Fibroblast of skin of left biceps (primary cell): ENCODE results near the gene PAX7.
"Not testable (repeated sequence)": the region's sequence is repeated elsewhere in the genome, so short reads cannot be mapped to it uniquely, and the experiment has no call there.

ENCODE experiments used
- DNase-seq, 2 experiments: peaks; one replicate each; pipeline ENCODE4 v3.0.0-alpha.2; 2013; ENCODE audit warnings: low read depth in 2 of 2

Gene PAX7

GRCh38 chr1:18760156-18760555 is 129.5 kb downstream of the PAX7 start:
- no peak for DNase-seq

DNA sequence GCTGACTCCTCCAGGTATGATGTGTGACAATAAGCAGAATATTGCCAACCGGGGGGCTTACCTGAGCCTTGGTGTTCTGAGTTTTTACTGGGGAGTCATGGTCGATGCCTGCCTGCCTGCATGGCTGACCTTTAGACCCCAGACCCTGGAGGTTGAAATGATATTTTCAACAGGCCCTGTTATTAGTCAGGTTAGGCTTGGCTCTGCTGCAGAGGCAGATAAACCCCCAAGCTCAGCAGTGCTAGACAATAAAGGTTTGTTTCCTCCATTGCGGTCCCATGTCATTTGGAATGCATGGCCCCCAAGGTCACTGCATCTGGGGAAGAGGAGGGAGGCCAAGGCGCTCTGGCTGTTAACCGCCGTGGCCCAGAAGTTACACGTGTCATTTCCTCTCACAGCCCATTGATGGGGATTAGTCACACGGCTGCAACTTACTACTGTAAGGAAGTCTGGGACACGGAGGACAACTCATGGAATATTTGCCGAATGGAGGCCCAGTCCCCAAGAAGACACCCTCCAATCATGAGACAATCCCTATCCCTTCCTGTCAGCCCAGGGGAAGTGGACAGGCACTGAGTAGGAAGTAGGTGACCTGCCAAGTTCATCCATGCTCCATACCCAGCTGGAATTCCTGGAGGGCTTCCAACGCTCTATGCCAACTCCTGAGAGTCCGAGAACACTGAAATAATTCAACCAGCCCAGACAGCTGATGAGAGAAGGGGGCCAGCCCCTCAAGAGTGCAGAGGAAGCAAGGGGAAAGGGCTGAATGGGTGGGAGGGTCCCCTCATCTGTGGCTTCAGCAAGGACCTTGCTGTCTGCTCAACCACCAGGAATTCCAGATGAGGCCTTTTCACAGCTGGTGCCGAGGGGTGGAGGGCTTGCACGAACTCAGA is 131.5 kb downstream of the PAX7 start:
- DNase-seq: no peak

DNA sequence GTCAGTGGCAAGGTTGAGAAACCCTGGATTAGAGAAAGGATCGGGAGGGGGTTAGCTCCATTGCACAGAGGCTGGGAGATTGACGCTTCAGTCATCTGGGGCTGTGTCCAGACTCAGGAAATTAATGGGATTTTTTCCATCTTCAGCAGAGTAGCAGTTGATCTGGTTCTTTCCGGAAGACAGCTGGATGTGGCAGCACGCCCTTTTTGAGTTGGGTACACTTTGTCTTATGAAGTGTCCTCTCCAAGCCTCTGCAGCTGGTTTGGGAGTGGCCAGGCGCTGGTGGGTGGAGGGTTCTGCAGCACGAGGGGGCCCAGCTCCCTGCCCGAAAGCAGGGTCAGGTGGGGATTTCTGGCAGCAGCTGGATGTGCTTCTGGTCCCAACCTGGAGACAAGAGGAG is 133.7 kb downstream of the PAX7 start:
- no peak for DNase-seq

DNA sequence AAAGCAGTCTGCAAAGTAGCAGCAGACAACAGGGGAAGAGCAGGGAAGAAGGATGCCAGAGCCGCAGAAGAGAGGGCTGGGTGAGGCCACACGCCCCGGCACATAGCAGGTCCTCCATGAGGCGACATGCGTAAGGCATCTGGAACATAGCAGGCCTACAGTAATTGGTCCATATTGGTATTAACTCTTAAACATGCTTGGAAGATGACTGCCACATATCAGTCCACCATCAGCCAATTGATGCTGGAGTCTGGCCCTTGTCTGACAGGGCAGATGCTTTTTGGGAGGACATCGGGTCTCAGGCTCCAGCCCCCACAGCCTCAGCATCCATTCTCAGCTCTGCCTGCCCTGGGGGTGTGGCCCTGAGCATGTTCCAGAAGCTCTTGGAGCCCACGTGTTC is 135.1 kb downstream of the PAX7 start:
- no peak for DNase-seq

GRCh38 chr1:18766328-18766727 is 135.7 kb downstream of the PAX7 start:
- no peak for DNase-seq

GRCh38 chr1:18767576-18767975 is 136.9 kb downstream of the PAX7 start:
- not testable (repeated sequence) for DNase-seq

GRCh38 chr1:18768086-18768485 is 137.4 kb downstream of the PAX7 start:
- no peak for DNase-seq

- DNase-seq: no peak
Measured at GRCh38 chr1:18769140-18769539, 138.5 kb downstream of the PAX7 start.

DNA sequence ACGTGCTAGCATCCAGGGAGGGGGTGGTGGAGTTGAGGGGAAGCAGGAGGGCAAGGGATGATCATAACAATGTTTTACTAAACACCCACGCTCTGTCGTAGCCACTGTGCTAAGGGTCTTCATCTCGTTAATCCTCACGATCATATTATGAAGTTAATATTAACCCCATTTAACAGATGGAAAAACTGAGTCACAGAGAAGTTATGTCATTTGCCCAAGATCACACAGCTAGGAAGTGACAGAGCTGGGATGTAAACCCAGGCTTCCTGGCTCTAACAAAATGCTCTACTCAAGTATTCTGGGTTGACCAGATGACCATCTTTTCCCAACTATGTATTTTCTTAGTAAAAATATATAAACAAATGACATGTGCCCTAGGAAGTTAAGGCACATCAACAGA is 140.2 kb downstream of the PAX7 start:
- no peak for DNase-seq

GRCh38 chr1:18773753-18774152 is 143.1 kb downstream of the PAX7 start:
- DNase-seq: no peak

DNA sequence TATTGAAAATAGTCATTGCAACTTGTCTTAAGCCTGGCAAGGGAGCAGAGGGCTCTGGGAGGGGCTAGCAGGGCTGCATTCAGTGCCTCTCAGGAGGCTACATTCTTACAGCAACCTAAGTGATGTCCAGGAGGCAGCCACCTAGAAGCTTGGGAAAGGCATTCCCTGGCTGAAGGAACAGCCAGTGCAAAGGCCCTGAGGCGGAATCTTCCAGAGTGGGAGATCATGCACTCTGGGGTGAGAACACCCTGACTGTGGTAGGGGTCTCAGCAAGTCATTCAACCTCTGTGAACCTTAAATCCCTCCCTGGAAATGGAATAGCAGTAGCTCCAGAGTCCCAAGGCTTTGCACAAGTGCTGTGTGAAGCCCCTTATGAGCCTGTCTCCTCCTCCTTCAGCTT is 144.7 kb downstream of the PAX7 start:
- no peak for DNase-seq

GRCh38 chr1:18776777-18777176 is 146.1 kb downstream of the PAX7 start:
- DNase-seq: no peak

GRCh38 chr1:18778437-18778836 is 147.8 kb downstream of the PAX7 start:
- no peak for DNase-seq

GRCh38 chr1:18781031-18781430 is 150.4 kb downstream of the PAX7 start:
- no peak for DNase-seq

- DNase-seq: no peak
Measured at GRCh38 chr1:18783705-18784481, 153.2 kb downstream of the PAX7 start.

DNA sequence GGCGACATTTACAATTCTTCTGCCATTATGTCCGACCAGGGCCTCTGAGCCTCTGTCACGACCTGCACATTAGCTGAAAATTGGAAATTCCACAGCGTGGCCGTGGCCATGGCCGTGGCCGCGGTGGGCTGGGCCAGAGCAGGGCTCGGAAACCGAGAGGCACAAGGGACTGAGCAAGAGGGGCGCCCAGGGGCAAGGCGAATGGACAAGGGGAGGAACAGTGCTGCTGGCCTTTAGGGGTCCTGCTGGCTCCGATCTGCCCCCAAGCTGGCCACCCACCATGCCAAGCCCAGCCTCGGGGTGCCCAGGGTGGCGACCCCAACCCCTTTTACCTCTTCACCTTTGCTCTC is 153.8 kb downstream of the PAX7 start:
- no peak for DNase-seq

DNA sequence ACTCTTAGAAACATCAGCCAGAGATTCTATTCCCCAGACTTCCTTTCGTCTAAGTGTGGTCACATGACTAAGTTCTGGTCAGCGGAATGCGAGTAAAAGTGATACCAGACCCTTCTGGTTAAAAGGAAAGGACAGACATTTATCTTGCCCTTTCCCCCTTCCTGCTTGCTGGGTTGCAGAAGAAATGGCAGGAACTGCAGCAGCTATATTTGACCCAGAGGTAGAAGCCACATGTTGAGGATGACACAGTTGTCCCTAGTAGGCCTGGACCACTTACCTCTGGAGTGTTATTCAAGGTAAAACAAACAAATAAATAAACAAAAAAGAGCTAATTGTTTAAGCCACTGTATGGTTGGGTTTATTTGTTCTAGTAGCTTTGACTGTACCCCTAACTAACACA is 155.5 kb downstream of the PAX7 start:
- no peak for DNase-seq

DNA sequence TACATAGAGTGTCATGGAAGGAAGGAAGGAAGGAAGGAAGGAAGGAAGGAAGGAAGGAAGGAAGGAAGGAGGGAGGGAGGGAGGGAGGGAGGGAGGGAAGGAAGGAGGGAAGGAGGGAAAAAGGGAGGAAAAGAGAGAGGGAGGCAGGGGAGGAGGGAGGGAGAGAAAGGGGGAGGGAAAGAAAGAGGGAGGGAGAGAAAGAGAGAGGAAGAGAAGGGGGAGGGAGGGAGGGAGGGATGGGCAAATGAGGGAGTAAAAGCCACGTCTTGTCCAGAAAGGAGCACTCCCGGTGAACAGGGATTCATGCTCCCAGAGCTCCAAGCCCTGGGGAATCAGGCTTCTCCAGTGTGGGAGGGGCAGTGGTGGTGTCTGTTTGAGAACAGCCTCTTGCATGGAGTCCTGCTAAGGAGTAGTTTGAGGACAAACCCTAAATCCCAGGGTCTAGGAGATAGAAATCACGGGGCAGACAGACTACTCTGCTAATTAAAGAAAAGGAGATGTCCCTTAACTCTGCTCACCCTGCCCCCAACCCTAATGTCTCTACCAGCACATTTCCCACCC is 157.3 kb downstream of the PAX7 start:
- DNase-seq: no peak

GRCh38 chr1:18789246-18789645 is 158.6 kb downstream of the PAX7 start:
- DNase-seq: no peak

GRCh38 chr1:18792747-18793146 is 162.1 kb downstream of the PAX7 start:
- no peak for DNase-seq

- DNase-seq: no peak
Measured at GRCh38 chr1:18793164-18793563, 162.5 kb downstream of the PAX7 start.

GRCh38 chr1:18794051-18794450 is 163.4 kb downstream of the PAX7 start:
- no peak for DNase-seq

GRCh38 chr1:18794561-18794960 is 163.9 kb downstream of the PAX7 start:
- no peak for DNase-seq
